ENCODE measurements around the gene CDK5RAP2. TPM values are rescaled to one million over a fixed set of nuclear protein-coding genes. Genes with fewer than 3 reads are reported as not detected.
A peak's percentile ranks its signal among the peaks of the same experiment; 100 is the strongest.
"Not testable (repeated sequence)": the region's sequence is repeated elsewhere in the genome, so short reads cannot be mapped to it uniquely, and the experiment has no call there.

Gene CDK5RAP2
- total RNA-seq (ENCODE audit: unreplicated experiment): 50.8 TPM
- long read RNA-seq, partial matches to known transcripts: 1 of 3 reads
- long read RNA-seq, other reads (novel, unspliced or antisense): 2 of 3 reads

DNA sequence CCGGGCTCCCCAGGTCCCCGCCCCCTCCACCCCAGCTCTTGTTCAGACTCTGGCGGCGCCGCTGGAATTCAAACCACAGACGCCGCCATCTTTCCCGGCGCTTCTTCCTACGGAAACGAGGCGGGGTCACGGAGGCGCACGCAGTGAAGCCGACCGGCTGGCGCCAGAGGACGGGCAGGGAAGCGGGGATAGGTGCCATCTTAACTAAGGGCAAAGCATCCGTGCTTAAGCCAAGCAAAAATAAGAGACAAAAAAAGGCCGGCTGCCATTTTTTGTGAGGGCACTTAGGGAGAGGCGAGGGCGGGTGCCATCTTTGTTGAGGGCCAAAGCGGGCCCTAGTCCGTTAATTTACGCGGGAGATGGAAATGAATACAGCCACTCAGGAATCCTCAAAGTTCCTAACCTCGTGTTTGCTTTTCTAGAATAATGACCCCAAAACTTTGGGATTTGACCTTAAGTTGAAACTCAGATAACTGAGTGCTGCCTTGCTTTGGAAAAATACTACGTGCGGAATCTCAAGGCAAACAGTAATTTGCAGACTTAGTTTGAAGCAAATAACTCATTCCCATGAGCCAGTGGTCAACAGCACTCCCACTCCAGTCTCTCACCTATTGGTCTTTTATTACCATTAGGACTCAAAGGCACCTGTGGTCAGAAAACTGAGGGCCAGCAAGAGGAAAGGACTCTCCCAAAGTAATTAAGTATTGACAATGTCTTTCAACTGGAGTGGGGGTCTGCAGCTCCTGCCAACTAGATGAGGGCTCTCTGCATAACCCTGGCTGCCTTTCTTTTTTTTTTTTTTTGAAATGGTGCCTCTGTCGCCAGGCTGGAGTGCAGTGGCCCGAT, at the start of gene CDK5RAP2:
Gene CDK5RAP2 (minus strand): TSS at position 117 of the 846 bp plus-strand sequence. CDS start 189 bp downstream, outside the sequence.
- H3K4me3 Mint-ChIP-seq (ENCODE audit: unreplicated experiment): peak within 1 kb of the TSS; percentile 95
- peaks cover 4% of the 10 kb centered on the region for H3K27me3 Mint-ChIP-seq (ENCODE audit: unreplicated experiment)
- peaks cover 11% of the 10 kb centered on the region for H3K4me1 Mint-ChIP-seq (ENCODE audit: unreplicated experiment)

DNA sequence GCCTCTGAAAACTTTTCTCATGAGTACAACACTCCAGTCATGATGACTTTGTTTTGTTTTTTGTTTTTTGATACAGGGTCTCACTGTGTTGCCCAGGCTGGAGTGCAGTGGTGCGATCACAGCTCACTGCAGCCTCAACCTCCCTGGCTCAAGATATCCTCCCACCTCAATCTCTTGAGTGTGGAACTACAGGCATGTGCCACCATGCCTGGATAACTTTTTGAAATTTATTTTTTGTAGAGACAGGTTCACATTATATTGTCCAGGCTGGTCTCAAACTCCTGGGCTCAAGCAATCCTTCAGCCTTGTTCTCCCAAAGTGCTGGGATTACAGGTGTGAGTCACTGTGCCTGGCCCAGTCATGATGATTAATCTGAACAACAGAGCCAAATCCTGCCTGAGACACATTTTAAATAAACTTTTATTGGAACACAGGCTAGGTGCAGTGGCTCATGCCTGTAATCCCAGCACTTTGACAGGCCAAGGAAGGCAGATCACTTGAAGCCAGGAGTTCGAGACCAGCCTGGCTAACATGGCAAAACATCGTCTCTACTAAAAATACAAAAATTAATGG, 49.0 kb upstream of the CDK5RAP2 start:
- not testable (repeated sequence) for H3K4me3 Mint-ChIP-seq (ENCODE audit: unreplicated experiment); H3K4me1 Mint-ChIP-seq (ENCODE audit: unreplicated experiment); H3K9me3 Mint-ChIP-seq (ENCODE audit: unreplicated experiment); H3K27me3 Mint-ChIP-seq (ENCODE audit: unreplicated experiment); DNase-seq (ENCODE audit: low spot score); H3K27ac Mint-ChIP-seq (ENCODE audit: unreplicated experiment); H3K36me3 Mint-ChIP-seq (ENCODE audit: low read depth, unreplicated experiment)

More for the DNA sequence above, at the start of gene CDK5RAP2:
- peak; percentile 89 for DNase-seq (ENCODE audit: low spot score)
- TF ChIP-seq CTCF (IDR thresholded peaks at IDR 0.05; ENCODE audit: unreplicated experiment): no peak
- Mint-ChIP-seq H3K36me3 (ENCODE audit: low read depth, unreplicated experiment) (peaks cover 3% of the 10 kb centered on the region), H3K27ac (ENCODE audit: unreplicated experiment) (peak within 1 kb of the TSS; percentile 80), H3K9me3 (ENCODE audit: unreplicated experiment) (no peaks in the 10 kb centered on the region)

DNA sequence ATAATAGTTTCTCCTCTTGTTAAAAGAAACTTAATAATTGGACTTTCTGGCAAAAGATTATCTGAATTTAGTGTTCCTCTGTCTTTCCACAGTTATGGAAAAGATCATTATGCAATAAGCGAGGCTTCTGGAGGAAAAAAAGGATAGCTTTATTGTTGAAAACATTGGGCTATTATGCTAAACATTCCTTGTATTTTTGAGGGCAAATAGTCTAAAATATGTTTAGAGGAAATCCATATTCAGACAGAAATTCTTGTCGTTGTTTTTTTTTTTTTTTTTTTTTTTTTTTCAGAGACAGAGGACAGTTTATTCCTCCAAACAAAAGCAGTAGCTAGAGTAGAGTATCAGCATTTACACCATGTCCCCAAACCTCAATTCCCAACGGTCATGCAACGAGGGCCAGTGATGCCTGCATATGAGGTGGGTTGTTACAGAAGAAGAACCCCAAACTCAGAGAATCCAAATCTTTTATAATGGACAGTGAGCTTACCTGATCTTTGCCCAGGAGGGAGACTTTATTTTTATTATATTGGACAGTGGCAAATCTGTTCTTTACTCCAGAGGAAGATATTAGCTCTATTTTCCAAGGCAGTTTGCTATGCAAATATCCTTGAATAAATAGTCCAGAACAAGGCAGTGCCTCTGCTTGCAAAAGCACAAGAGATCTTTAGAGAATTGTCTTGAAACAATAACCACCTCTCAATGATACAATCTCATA, 48.4 kb upstream of the CDK5RAP2 start:
- no peaks in the 10 kb centered on the region for H3K36me3 Mint-ChIP-seq (ENCODE audit: low read depth, unreplicated experiment)
- no peak for DNase-seq (ENCODE audit: low spot score)
- no peaks in the 10 kb centered on the region for H3K4me1 Mint-ChIP-seq (ENCODE audit: unreplicated experiment)
- peaks cover 4% of the 10 kb centered on the region for H3K27me3 Mint-ChIP-seq (ENCODE audit: unreplicated experiment)
- no peak overlapping the region for H3K27ac Mint-ChIP-seq (ENCODE audit: unreplicated experiment)
- H3K9me3 Mint-ChIP-seq (ENCODE audit: unreplicated experiment): no peaks in the 10 kb centered on the region
- H3K4me3 Mint-ChIP-seq (ENCODE audit: unreplicated experiment): no peak overlapping the region
- no peak for TF ChIP-seq CTCF (IDR thresholded peaks at IDR 0.05; ENCODE audit: unreplicated experiment)

- Mint-ChIP-seq H3K4me1 (ENCODE audit: unreplicated experiment) (no peaks in the 10 kb centered on the region), H3K27ac (ENCODE audit: unreplicated experiment) (no peak overlapping the region), H3K36me3 (ENCODE audit: low read depth, unreplicated experiment) (no peaks in the 10 kb centered on the region), H3K27me3 (ENCODE audit: unreplicated experiment) (no peaks in the 10 kb centered on the region), H3K9me3 (ENCODE audit: unreplicated experiment) (no peaks in the 10 kb centered on the region), H3K4me3 (ENCODE audit: unreplicated experiment) (no peak overlapping the region)
- no peak for TF ChIP-seq CTCF (IDR thresholded peaks at IDR 0.05; ENCODE audit: unreplicated experiment)
- DNase-seq (ENCODE audit: low spot score): no peak
These were observed 47.1 kb upstream of the CDK5RAP2 start for GRCh38 chr9:120627073-120627472.

DNA sequence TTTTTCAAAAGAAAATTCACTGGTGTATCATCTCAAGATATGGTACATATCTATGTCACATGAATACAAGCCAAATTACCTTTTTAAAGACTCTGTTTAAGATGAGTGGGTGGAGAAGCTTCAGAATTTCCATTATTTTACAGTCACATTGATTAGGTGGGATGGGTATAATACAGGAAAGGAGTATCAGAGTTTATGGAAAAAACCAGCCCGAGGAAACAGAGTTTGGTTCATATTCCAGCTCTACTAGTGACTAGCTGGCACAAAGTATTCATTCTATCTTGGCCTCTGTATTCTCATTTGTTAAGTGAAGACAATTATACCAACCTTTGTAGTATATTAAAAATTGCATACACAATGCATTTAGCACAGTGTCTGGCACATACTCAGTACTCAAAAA, 46.5 kb upstream of the CDK5RAP2 start:
- no peaks in the 10 kb centered on the region for H3K36me3 Mint-ChIP-seq (ENCODE audit: low read depth, unreplicated experiment)
- no peak overlapping the region for H3K4me3 Mint-ChIP-seq (ENCODE audit: unreplicated experiment)
- H3K27ac Mint-ChIP-seq (ENCODE audit: unreplicated experiment): no peak overlapping the region
- TF ChIP-seq CTCF (IDR thresholded peaks at IDR 0.05; ENCODE audit: unreplicated experiment): no peak
- no peaks in the 10 kb centered on the region for H3K9me3 Mint-ChIP-seq (ENCODE audit: unreplicated experiment)
- H3K4me1 Mint-ChIP-seq (ENCODE audit: unreplicated experiment): no peaks in the 10 kb centered on the region
- DNase-seq (ENCODE audit: low spot score): no peak
- H3K27me3 Mint-ChIP-seq (ENCODE audit: unreplicated experiment): no peaks in the 10 kb centered on the region
